ENCODE measurements around the gene PPP2R5C. TPM values are rescaled to one million over a fixed set of nuclear protein-coding genes. Genes with fewer than 3 reads are reported as not detected.

PPP2R5C gene
- total and polyA plus RNA-seq, 2 donors from 2014 or later = 65.6 to 129 TPM

DNA sequence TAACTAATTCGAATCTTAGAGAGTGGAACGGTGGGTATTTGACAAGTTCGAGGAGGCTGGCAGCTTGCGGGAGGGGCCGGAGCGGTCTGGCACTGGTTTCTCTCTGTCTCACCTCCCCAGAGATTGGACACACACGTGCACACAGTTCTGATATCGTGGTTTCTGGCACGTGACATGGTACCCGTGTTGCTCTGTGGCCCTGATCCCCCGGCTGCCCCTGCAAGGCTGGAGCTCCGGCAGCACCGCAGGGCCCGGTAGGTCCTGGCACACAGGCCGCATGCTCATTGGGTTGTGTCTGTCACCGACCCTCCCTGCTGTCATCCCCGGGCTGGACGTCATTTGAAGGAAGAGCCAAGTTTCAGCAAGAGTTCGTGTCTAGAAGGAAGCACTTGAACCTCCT, 82.7 kb downstream of the PPP2R5C start:
- intact Hi-C loops (cut with DNase I) = no loop called here
- Histone ChIP-seq H3K9ac (ENCODE audit: low read length in 3 of 3) (no peak overlapping the region), H3K27me3 (ENCODE audit: control insufficient read depth, insufficient read depth, low read length) (no peaks in the 10 kb centered on the region), H3K9me3 (ENCODE audit: control insufficient read depth in 2 of 3, insufficient read depth in 1 of 3, low read length in 3 of 3) (no peaks in the 10 kb centered on the region), H3K4me1 (ENCODE audit: control insufficient read depth in 2 of 3, insufficient read depth in 2 of 3, low read depth in 1 of 3, low read length in 3 of 3) (peaks cover 0 to 6% (median 2%) of the 10 kb centered on the region in 3 donors), H3K36me3 (ENCODE audit: control insufficient read depth in 2 of 3, insufficient read depth in 3 of 3, low read length in 3 of 3) (no peaks in the 10 kb centered on the region), H3K27ac (ENCODE audit: low read depth in 2 of 2, low read length in 2 of 2) (no peak overlapping the region), H3K4me3 (ENCODE audit: low read length in 3 of 3) (no peak overlapping the region)
- TF ChIP-seq, protein P1, sequence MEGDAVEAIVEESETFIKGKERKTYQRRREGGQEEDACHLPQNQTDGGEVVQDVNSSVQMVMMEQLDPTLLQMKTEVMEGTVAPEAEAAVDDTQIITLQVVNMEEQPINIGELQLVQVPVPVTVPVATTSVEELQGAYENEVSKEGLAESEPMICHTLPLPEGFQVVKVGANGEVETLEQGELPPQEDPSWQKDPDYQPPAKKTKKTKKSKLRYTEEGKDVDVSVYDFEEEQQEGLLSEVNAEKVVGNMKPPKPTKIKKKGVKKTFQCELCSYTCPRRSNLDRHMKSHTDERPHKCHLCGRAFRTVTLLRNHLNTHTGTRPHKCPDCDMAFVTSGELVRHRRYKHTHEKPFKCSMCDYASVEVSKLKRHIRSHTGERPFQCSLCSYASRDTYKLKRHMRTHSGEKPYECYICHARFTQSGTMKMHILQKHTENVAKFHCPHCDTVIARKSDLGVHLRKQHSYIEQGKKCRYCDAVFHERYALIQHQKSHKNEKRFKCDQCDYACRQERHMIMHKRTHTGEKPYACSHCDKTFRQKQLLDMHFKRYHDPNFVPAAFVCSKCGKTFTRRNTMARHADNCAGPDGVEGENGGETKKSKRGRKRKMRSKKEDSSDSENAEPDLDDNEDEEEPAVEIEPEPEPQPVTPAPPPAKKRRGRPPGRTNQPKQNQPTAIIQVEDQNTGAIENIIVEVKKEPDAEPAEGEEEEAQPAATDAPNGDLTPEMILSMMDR (IDR thresholded peaks at IDR 0.05; ENCODE audit: borderline replicate concordance, extremely low read depth, insufficient read depth) = no peak
- DNase-seq (no peak), FAIRE-seq (no peak)

- FAIRE-seq (no peak), DNase-seq (no peak)
- Histone ChIP-seq H3K4me1 (ENCODE audit: control insufficient read depth in 2 of 3, insufficient read depth in 2 of 3, low read depth in 1 of 3, low read length in 3 of 3) (peaks cover 0 to under 1% (median 0%) of the 10 kb centered on the region in 3 donors), H3K36me3 (ENCODE audit: control insufficient read depth in 2 of 3, insufficient read depth in 3 of 3, low read length in 3 of 3) (no peaks in the 10 kb centered on the region), H3K9me3 (ENCODE audit: control insufficient read depth in 2 of 3, insufficient read depth in 1 of 3, low read length in 3 of 3) (no peaks in the 10 kb centered on the region), H3K4me3 (ENCODE audit: low read length in 3 of 3) (no peak overlapping the region), H3K27me3 (ENCODE audit: control insufficient read depth, insufficient read depth, low read length) (no peaks in the 10 kb centered on the region), H3K27ac (ENCODE audit: low read depth in 2 of 2, low read length in 2 of 2) (no peak overlapping the region), H3K9ac (ENCODE audit: low read length in 3 of 3) (no peak overlapping the region)
- TF ChIP-seq, protein P1 (IDR thresholded peaks at IDR 0.05; ENCODE audit: borderline replicate concordance, extremely low read depth, insufficient read depth) = no peak
- intact Hi-C loops (cut with DNase I) = no loop called here
These were observed 83.2 kb downstream of the PPP2R5C start for GRCh38 chr14:101844751-101845150.

DNA sequence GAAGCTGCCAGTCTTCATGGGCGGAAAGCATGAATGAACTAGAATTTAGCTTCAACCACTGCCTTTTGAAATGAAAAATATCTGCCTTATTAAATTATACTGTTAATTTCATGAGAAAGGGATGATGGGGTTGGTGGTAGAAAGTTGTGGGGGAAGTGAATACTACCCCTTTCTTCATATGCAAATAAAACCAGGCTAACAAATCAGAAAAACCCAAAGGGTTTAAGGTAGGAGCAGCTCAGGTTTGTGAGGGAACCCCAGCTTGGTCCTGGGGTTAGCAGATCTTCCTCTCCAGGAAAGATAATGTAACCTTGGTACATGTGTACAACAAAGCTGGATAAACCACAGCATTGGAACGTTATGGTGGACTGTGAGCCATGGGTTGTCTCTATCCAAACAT, 84.0 kb downstream of the PPP2R5C start:
- FAIRE-seq = no peak
- H3K4me1 ChIP-seq (ENCODE audit: control insufficient read depth in 2 of 3, insufficient read depth in 2 of 3, low read depth in 1 of 3, low read length in 3 of 3) = peaks cover 0 to 2% (median 0%) of the 10 kb centered on the region in 3 donors
- no peaks in the 10 kb centered on the region for H3K9me3 ChIP-seq (ENCODE audit: control insufficient read depth in 2 of 3, insufficient read depth in 1 of 3, low read length in 3 of 3)
- no peak overlapping the region for H3K9ac ChIP-seq (ENCODE audit: low read length in 3 of 3)
- H3K36me3 ChIP-seq (ENCODE audit: control insufficient read depth in 2 of 3, insufficient read depth in 3 of 3, low read length in 3 of 3) = no peaks in the 10 kb centered on the region
- intact Hi-C loops (cut with DNase I) = no loop called here
- H3K27me3 ChIP-seq (ENCODE audit: control insufficient read depth, insufficient read depth, low read length) = no peaks in the 10 kb centered on the region
- no peak overlapping the region for H3K4me3 ChIP-seq (ENCODE audit: low read length in 3 of 3)
- H3K27ac ChIP-seq (ENCODE audit: low read depth in 2 of 2, low read length in 2 of 2) = no peak overlapping the region
- TF ChIP-seq, protein P1 (IDR thresholded peaks at IDR 0.05; ENCODE audit: borderline replicate concordance, extremely low read depth, insufficient read depth) = no peak
- DNase-seq = no peak

DNA sequence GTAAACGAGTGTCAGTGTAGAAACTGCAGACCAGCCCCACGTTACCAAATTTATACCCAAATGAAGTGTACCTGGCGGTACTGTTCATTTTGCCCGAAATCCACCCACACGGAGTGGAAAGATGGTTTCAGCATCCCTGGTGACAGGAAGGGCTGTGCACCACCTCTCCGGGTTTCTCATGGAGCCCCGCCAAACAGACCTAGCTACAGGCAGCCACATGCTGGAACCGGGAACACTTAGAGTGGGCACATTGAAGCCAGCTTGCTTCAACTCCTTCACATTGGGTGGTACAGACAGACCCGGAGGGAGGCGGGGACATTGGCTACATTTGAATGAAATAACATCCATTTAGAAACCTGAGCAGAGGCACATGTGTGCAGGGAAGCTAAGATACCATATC, 84.4 kb downstream of the PPP2R5C start:
- no peak overlapping the region for H3K4me3 ChIP-seq (ENCODE audit: low read length in 3 of 3)
- no peaks in the 10 kb centered on the region for H3K27me3 ChIP-seq (ENCODE audit: control insufficient read depth, insufficient read depth, low read length)
- peaks cover 0 to 2% (median 0%) of the 10 kb centered on the region in 3 donors for H3K4me1 ChIP-seq (ENCODE audit: control insufficient read depth in 2 of 3, insufficient read depth in 2 of 3, low read depth in 1 of 3, low read length in 3 of 3)
- TF ChIP-seq, protein P1 (IDR thresholded peaks at IDR 0.05; ENCODE audit: borderline replicate concordance, extremely low read depth, insufficient read depth) = no peak
- intact Hi-C loops (cut with DNase I) = no loop called here
- FAIRE-seq = no peak
- H3K27ac ChIP-seq (ENCODE audit: low read depth in 2 of 2, low read length in 2 of 2) = no peak overlapping the region
- no peak for DNase-seq
- no peak overlapping the region for H3K9ac ChIP-seq (ENCODE audit: low read length in 3 of 3)
- H3K9me3 ChIP-seq (ENCODE audit: control insufficient read depth in 2 of 3, insufficient read depth in 1 of 3, low read length in 3 of 3) = no peaks in the 10 kb centered on the region
- no peaks in the 10 kb centered on the region for H3K36me3 ChIP-seq (ENCODE audit: control insufficient read depth in 2 of 3, insufficient read depth in 3 of 3, low read length in 3 of 3)

Measured in kidney (tissue), 14 donors.